C4-2B (cell line): ENCODE data around the gene PHLPP1.

Experiments
- CTCF ChIP-seq: fragments of 450-650 bp; conservative IDR thresholded peaks from 2 replicates; pipeline ENCODE4 v1.5.1; 2017; ENCODE audit warnings: mild to moderate bottlenecking
- ZFX ChIP-seq: fragments of 450-650 bp; IDR thresholded peaks from 2 replicates; pipeline ENCODE4 v1.6.1; 2017

GRCh38 chr18:62860062-62860461, 144.7 kb downstream of the PHLPP1 start:
- TF ChIP-seq CTCF (no peak), ZFX (no peak)
